GM12875 (cell line): Measurements from ENCODE around the gene MED13.
"Not testable (repeated sequence)": the region's sequence is repeated elsewhere in the genome, so short reads cannot be mapped to it uniquely, and the experiment has no call there.

Experiments used
- H3K4me3 ChIP-seq: one replicate; pipeline ENCODE4 v1.5.1; 2011; ENCODE audit warnings: low read depth, low read length, control low read depth
- CTCF ChIP-seq: IDR thresholded peaks from 2 replicates; pipeline ENCODE4 v1.5.1; 2011; ENCODE audit warnings: low read depth, mild to moderate bottlenecking, control low read depth, inconsistent platforms, low read length, moderate library complexity, borderline replicate concordance; ENCODE audit not compliant: insufficient read depth

Gene MED13

DNA sequence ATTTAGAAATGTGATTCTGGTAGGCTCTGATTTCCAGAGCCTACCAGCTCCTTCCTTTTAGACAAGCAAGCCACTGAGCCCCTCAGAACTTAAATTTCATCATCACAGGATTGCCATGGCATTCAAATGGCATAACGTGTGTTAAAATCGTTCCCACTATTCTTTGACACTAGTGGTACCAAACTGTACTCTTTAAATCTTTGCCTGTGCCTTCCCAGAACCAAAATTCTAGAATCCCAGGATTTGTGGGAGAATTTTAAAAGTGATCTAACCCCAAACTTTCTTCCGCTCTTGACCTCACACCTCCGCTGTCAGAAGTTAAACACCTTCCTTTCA, 137.0 kb downstream of the MED13 start:
- H3K4me3 ChIP-seq = no peak overlapping the region
- TF ChIP-seq CTCF = no peak

DNA sequence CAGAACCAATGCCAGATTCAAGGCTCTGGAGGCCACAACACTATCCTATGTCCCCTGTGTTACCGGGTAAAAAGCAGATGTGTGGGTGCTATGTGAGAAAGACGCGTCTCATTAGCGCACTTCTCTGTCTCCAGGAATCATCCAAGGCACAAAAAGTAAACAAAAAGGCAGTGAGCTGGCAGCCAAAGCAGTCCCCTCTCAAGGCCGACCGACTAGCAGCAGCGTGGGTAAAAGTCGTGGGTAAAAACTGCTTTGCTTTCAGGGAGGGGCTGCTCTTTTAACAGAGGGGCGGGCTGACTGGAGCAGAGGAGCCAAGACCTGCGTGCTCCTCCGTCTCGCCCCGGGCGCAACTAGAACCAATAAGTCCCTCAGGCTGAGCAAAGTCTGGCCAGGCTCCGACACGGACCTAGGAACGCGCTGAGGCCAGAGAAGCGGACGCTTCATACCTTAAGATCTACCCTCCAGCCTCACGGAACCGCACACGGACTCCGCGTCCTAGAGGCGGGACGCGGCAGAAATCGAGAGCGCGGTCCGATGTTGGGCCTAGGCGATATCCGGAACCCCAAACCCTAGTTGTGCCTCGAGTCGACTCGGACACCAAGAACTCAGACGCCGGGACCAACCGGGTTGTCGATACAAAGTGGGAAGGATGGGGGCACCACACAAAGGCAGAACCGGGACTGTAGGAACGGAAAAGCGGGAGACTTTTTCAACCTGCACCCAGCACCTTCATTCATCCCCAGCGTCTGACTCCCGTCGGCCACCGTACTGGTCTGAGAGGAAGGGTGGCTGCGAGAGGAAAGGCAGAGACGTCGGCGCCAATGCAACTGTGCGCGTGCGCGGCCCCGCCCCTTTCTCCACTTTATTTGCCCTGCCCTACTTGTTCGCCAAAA, 137.6 kb downstream of the MED13 start, which contains the start of gene INTS2:
Gene INTS2, minus strand, starts transcription at position 775 of the 893 bp plus-strand sequence. CDS start 1,338 bp downstream, outside the sequence.
- no peak for TF ChIP-seq CTCF

GRCh38 chr17:61926826-61927207, 138.3 kb downstream of the MED13 start:
- no peak for TF ChIP-seq CTCF
- peak overlapping the region; percentile 68 for H3K4me3 ChIP-seq

More for the DNA sequence above, 137.6 kb downstream of the MED13 start, which contains the start of gene INTS2:
- peak within 1 kb of the TSS; percentile 68 for H3K4me3 ChIP-seq

- H3K4me3 ChIP-seq = not testable (repeated sequence)
Measured at GRCh38 chr17:61915162-61915561, 149.9 kb downstream of the MED13 start.

- TF ChIP-seq CTCF = no peak
- no peak overlapping the region for H3K4me3 ChIP-seq
Measured at GRCh38 chr17:61908292-61909037, 156.6 kb downstream of the MED13 start.

DNA sequence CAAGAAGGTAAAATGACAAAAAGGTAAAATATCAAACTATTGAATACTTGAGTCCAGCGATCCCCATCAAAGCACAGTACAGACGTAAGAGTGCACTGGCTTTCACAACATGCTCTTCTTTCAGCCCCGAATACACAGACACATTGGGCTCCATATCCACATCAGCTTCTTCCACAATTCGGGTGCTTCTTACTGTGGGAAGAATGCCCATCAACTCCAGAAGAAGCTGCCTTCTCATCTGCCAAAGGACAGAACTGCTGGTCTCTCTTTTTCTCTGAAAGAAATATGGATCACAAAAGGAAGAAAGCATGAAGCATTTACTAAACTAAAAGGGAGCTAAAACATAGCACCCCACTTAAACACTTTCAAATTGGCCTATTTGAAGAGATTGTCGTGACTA, 157.7 kb downstream of the MED13 start:
- no peak overlapping the region for H3K4me3 ChIP-seq
- TF ChIP-seq CTCF = no peak

DNA sequence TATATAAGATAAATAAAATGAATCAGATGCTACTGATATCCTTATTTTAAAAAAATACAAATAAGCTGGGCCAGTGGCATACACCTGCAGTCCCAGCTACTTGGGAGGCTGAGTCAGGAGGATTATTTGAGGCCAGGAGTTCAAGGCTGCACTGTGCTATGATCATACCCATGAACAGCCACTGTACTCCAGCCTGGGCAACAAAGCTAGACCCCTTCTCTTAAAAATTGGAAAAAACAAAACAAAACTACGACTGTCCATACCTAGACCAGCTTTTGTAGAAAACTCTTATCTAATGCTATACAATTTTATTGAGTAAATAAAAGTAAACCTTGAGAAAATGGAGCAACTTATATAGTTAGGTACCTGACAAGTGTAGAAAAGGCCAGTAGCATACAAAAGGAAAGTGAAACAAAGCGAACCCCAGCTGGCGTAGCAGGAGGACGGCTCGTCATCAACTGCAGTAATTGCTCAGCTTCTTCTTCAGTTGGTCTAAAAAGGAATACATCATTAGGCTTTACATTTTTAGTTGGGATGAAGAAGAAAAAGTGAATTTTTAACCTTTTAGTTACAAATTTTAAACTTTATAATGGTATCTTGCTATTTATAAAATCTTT, 160.9 kb downstream of the MED13 start:
- no peak for TF ChIP-seq CTCF
- H3K4me3 ChIP-seq = no peak overlapping the region
